OCI-LY3 (cell line): ENCODE measurements around the gene TBC1D2B.
A peak's percentile ranks its signal among the peaks of the same experiment; 100 is the strongest.
"Not testable (repeated sequence)": the region's sequence is repeated elsewhere in the genome, so short reads cannot be mapped to it uniquely, and the experiment has no call there.

Experiments used
- H2AFZ ChIP-seq: fragments of 200-600, 300-600 bp; shearing (Covaris generic); 2 replicates; pipeline ENCODE4 v1.6.0; 2014; ENCODE audit warnings: antibody characterized with exemption, low read depth, low read length
- H3K27ac ChIP-seq: fragments of 200-600, 300-600 bp; sonication (generic); 2 replicates; pipeline ENCODE4 v1.5.1; 2014; ENCODE audit warnings: mild to moderate bottlenecking, low read length, moderate library complexity, mixed read lengths
- H3K27me3 ChIP-seq: fragments of 200-600, 300-600 bp; sonication (generic); 2 replicates; pipeline ENCODE4 v1.6.1; 2014; ENCODE audit warnings: low read depth, low read length, mixed read lengths
- H3K36me3 ChIP-seq: fragments of 200-600, 300-600 bp; sonication (generic); replicated peaks from 2 replicates; pipeline ENCODE3; 2014; ENCODE audit warnings: low read depth, low read length, mixed read lengths
- H3K4me1 ChIP-seq: fragments of 300-600, 200-600 bp; sonication (generic); 2 replicates; pipeline ENCODE4 v1.6.1; 2014; ENCODE audit warnings: low read length, mixed read lengths
- H3K4me2 ChIP-seq: fragments of 200-600, 300-600 bp; sonication (generic); 2 replicates; pipeline ENCODE4 v1.6.1; 2014; ENCODE audit warnings: low read length, mixed read lengths
- H3K4me3 ChIP-seq: fragments of 300-600, 200-600 bp; sonication (generic); 2 replicates; pipeline ENCODE4 v1.5.1; 2014; ENCODE audit warnings: antibody characterized with exemption, mild to moderate bottlenecking, low read length, moderate library complexity
- H3K79me2 ChIP-seq: fragments of 300-600, 200-600 bp; shearing (Covaris generic); 2 replicates; pipeline ENCODE4 v1.6.1; 2014; ENCODE audit warnings: mild to moderate bottlenecking, low read length, mixed read lengths
- H3K9ac ChIP-seq: fragments of 300-600, 200-600 bp; shearing (Covaris generic); 2 replicates; pipeline ENCODE4 v1.6.0; 2014; ENCODE audit warnings: mild to moderate bottlenecking, low read length, moderate library complexity
- H3K9me3 ChIP-seq: fragments of 200-600, 300-600 bp; shearing (Covaris generic); 2 replicates; pipeline ENCODE4 v1.6.1; 2014; ENCODE audit warnings: low read length, mixed read lengths; ENCODE audit not compliant: insufficient read depth
- H4K20me1 ChIP-seq: fragments of 200-600, 300-600 bp; sonication (generic); 2 replicates; pipeline ENCODE4 v1.6.1; 2016; ENCODE audit warnings: low read length, mixed read lengths; ENCODE audit not compliant: insufficient read depth
- CTCF ChIP-seq: fragments of 200-600, 300-600 bp; sonication (generic); IDR thresholded peaks from 2 replicates; pipeline ENCODE4 v1.5.1; 2014; ENCODE audit warnings: antibody characterized with exemption, low read length, low read depth
- EZH2phosphoT487 ChIP-seq: fragments of 200-600 bp; shearing (Covaris generic); IDR thresholded peaks from 2 replicates; pipeline ENCODE4 v1.6.1; 2018; ENCODE audit warnings: antibody characterized with exemption, mixed run types, low read depth

TBC1D2B gene

GRCh38 chr15:77970813-77971360 is 106.6 kb downstream of the TBC1D2B start:
- not testable (repeated sequence) for H4K20me1 ChIP-seq, H3K36me3 ChIP-seq, H3K4me2 ChIP-seq, H3K27me3 ChIP-seq, H3K9ac ChIP-seq, H3K4me1 ChIP-seq, H3K79me2 ChIP-seq, H3K4me3 ChIP-seq, H3K9me3 ChIP-seq, H2AFZ ChIP-seq, H3K27ac ChIP-seq

- Histone ChIP-seq H3K4me1 (no peaks in the 10 kb centered on the region), H4K20me1 (no peaks in the 10 kb centered on the region), H3K9me3 (no peaks in the 10 kb centered on the region), H3K4me3 (no peak overlapping the region), H2AFZ (no peak overlapping the region), H3K36me3 (no peaks in the 10 kb centered on the region), H3K4me2 (no peak overlapping the region), H3K9ac (no peak overlapping the region), H3K27ac (no peak overlapping the region), H3K79me2 (no peaks in the 10 kb centered on the region), H3K27me3 (no peaks in the 10 kb centered on the region)
- TF ChIP-seq CTCF, result no peak
- TF ChIP-seq EZH2phosphoT487, result no peak
Measured at GRCh38 chr15:77969055-77969454, 108.5 kb downstream of the TBC1D2B start.

- H3K4me1 ChIP-seq, result no peaks in the 10 kb centered on the region
- no peaks in the 10 kb centered on the region for H3K79me2 ChIP-seq
Measured at GRCh38 chr15:77967798-77968197, 109.7 kb downstream of the TBC1D2B start.

GRCh38 chr15:77967235-77967615 is 110.3 kb downstream of the TBC1D2B start:
- not testable (repeated sequence) for H3K4me2 ChIP-seq, H3K27ac ChIP-seq, H2AFZ ChIP-seq, H3K27me3 ChIP-seq, H3K9me3 ChIP-seq, H3K4me1 ChIP-seq, H4K20me1 ChIP-seq, H3K4me3 ChIP-seq, H3K9ac ChIP-seq, H3K79me2 ChIP-seq, H3K36me3 ChIP-seq

More at GRCh38 chr15:77967798-77968197, 109.7 kb downstream of the TBC1D2B start:
- H3K27ac ChIP-seq, result no peak overlapping the region
- no peaks in the 10 kb centered on the region for H3K9me3 ChIP-seq
- H3K27me3 ChIP-seq, result peaks cover 8% of the 10 kb centered on the region; the same call in 1 of the 2 replicates
- H3K36me3 ChIP-seq, result no peaks in the 10 kb centered on the region
- no peak overlapping the region for H2AFZ ChIP-seq
- H3K4me2 ChIP-seq, result no peak overlapping the region
- no peaks in the 10 kb centered on the region for H4K20me1 ChIP-seq
- no peak overlapping the region for H3K4me3 ChIP-seq
- TF ChIP-seq EZH2phosphoT487 (no peak), CTCF (no peak)
- H3K9ac ChIP-seq, result no peak overlapping the region

- H3K4me1 ChIP-seq, result no peaks in the 10 kb centered on the region
Measured at GRCh38 chr15:77966540-77967234, 110.8 kb downstream of the TBC1D2B start.

More at GRCh38 chr15:77966540-77967234, 110.8 kb downstream of the TBC1D2B start:
- no peaks in the 10 kb centered on the region for H3K9me3 ChIP-seq
- no peak overlapping the region for H2AFZ ChIP-seq
- no peak overlapping the region for H3K27ac ChIP-seq
- H4K20me1 ChIP-seq, result no peaks in the 10 kb centered on the region
- no peak overlapping the region for H3K4me2 ChIP-seq
- H3K27me3 ChIP-seq, result peaks cover 8% of the 10 kb centered on the region; the same call in 1 of the 2 replicates
- H3K4me3 ChIP-seq, result no peak overlapping the region
- H3K79me2 ChIP-seq, result no peaks in the 10 kb centered on the region
- TF ChIP-seq CTCF (peak; percentile 98), EZH2phosphoT487 (no peak)
- H3K9ac ChIP-seq, result no peak overlapping the region
- no peaks in the 10 kb centered on the region for H3K36me3 ChIP-seq
